A673 (cell line): ENCODE results near the gene COMP. TPM values are rescaled to one million over a fixed set of nuclear protein-coding genes. Genes with fewer than 3 reads are reported as not detected.

Experiments used
- BruUV-seq: library from RNA; stranded (reverse); fragments of 400-500 nt; replicated peaks from 2 replicates; lab custom pipeline; 2021; lab: Mats Ljungman, UMichigan
- CTCF ChIA-PET: fragments of 300-600 bp; sonication (Branson Sonifier 250); formaldehyde crosslinking; loops from one replicate; lab custom pipeline; 2022; ENCODE audit warnings: antibody characterized with exemption; lab: Charles Lee
- POLR2A ChIA-PET: fragments of 300-600 bp; sonication (Branson Sonifier 250); formaldehyde crosslinking; loops from one replicate; lab custom pipeline; 2022; ENCODE audit warnings: antibody characterized with exemption; ENCODE audit not compliant: low non-redundant PET; lab: Charles Lee
- DNase-seq: peaks from one replicate; pipeline ENCODE4 v3.0.0-alpha.2; 2015; ENCODE audit warnings: low spot score
- H3K27ac ChIP-seq: fragments of 200-600 bp; sonication (generic); 2 replicates; pipeline ENCODE4 v1.5.1; 2016; ENCODE audit warnings: mixed run types, low read depth, mild to moderate bottlenecking, mixed read lengths, antibody characterized with exemption, low read length; ENCODE audit not compliant: poor library complexity, severe bottlenecking
- H3K27me3 ChIP-seq: fragments of 200-600 bp; sonication (generic); replicated peaks from 2 replicates; pipeline ENCODE4 v1.6.1; 2017; ENCODE audit warnings: mixed run types, low read depth, mild to moderate bottlenecking, mixed read lengths, antibody characterized with exemption, low read length; ENCODE audit not compliant: insufficient read depth, poor library complexity
- H3K36me3 ChIP-seq: fragments of 200-600 bp; sonication (generic); 2 replicates; pipeline ENCODE4 v1.6.1; 2016; ENCODE audit warnings: mixed run types, mild to moderate bottlenecking, mixed read lengths, antibody characterized with exemption, low read length; ENCODE audit not compliant: insufficient read depth, poor library complexity, severe bottlenecking
- H3K4me1 ChIP-seq: fragments of 200-600 bp; sonication (generic); 2 replicates; pipeline ENCODE4 v1.6.1; 2017; ENCODE audit warnings: mixed run types, mild to moderate bottlenecking, mixed read lengths, antibody characterized with exemption, low read length; ENCODE audit not compliant: insufficient read depth, poor library complexity, severe bottlenecking
- H3K4me3 ChIP-seq: fragments of 200-600 bp; sonication (generic); 2 replicates; pipeline ENCODE4 v1.5.1; 2016; ENCODE audit warnings: low read depth, mixed run types, mild to moderate bottlenecking, mixed read lengths, low read length; ENCODE audit not compliant: poor library complexity, severe bottlenecking
- H3K9me3 ChIP-seq: fragments of 200-600 bp; sonication (generic); 2 replicates; pipeline ENCODE4 v1.6.1; 2016; ENCODE audit warnings: mixed run types, low read depth, mild to moderate bottlenecking, mixed read lengths, antibody characterized with exemption, low read length; ENCODE audit not compliant: poor library complexity, severe bottlenecking
- CTCF ChIP-seq: fragments of 300-800, 200-600 bp; sonication (generic); conservative IDR thresholded peaks from 2 replicates; pipeline ENCODE4 v1.5.1; 2017; ENCODE audit warnings: low read depth, mild to moderate bottlenecking, antibody characterized with exemption, low read length, moderate library complexity, mixed read lengths
- EZH2 ChIP-seq: fragments of 200-600 bp; sonication (generic); IDR thresholded peaks from 2 replicates; pipeline ENCODE4 v1.6.1; 2017; ENCODE audit warnings: borderline replicate concordance, low read depth, mild to moderate bottlenecking, mixed read lengths, antibody characterized with exemption, low read length; ENCODE audit not compliant: poor library complexity, severe bottlenecking
- intact Hi-C: fragments of 100-400 bp; cut with micrococcal nuclease; formaldehyde crosslinking; loops from one replicate; pipeline ENCODE4 v1.10.0; 2022; ENCODE audit not compliant: unreplicated experiment
- total RNA-seq: library from RNA; stranded (reverse); gene quantifications from 2 replicates; pipeline ENCODE4 v1.2.3, GENCODE V29; 2021

The COMP gene
- total RNA-seq, 1 experiment from 2014 or later: not detected

- no peak for DNase-seq
- no TSS peak for BruUV-seq
- no peaks in the 10 kb centered on the region for H3K4me1 ChIP-seq
- H3K9me3 ChIP-seq: no peaks in the 10 kb centered on the region
- H3K36me3 ChIP-seq: no peaks in the 10 kb centered on the region
- ChIA-PET CTCF (no interaction called here), POLR2A (no interaction called here)
- no peak overlapping the region for H3K4me3 ChIP-seq
- TF ChIP-seq CTCF (no peak), EZH2 (no peak)
- no peaks in the 10 kb centered on the region for H3K27me3 ChIP-seq
- intact Hi-C loops: no loop called here
- H3K27ac ChIP-seq: no peak overlapping the region
Measured at GRCh38 chr19:18803550-18804138, 12.5 kb upstream of the COMP start.

GRCh38 chr19:18802354-18802753 lies 11.2 kb upstream of the COMP start:
- peak; percentile 58 for DNase-seq
- ChIA-PET CTCF (no interaction called here), POLR2A (no interaction called here)

GRCh38 chr19:18800636-18801035 lies 9.5 kb upstream of the COMP start:
- DNase-seq: no peak
- TF ChIP-seq CTCF (no peak), EZH2 (no peak)
- Histone ChIP-seq H3K4me1 (no peaks in the 10 kb centered on the region), H3K36me3 (no peaks in the 10 kb centered on the region), H3K4me3 (no peak overlapping the region), H3K9me3 (no peaks in the 10 kb centered on the region), H3K27me3 (no peaks in the 10 kb centered on the region), H3K27ac (no peak overlapping the region)
- CTCF ChIA-PET: no interaction called here
- no TSS peak for BruUV-seq
- POLR2A ChIA-PET: no interaction called here
- intact Hi-C loops: no loop called here

More at GRCh38 chr19:18802354-18802753, 11.2 kb upstream of the COMP start:
- no peak overlapping the region for H3K4me3 ChIP-seq
- H3K27me3 ChIP-seq: no peaks in the 10 kb centered on the region
- TF ChIP-seq EZH2 (no peak), CTCF (no peak)
- H3K36me3 ChIP-seq: no peaks in the 10 kb centered on the region
- no peak overlapping the region for H3K27ac ChIP-seq
- no peaks in the 10 kb centered on the region for H3K4me1 ChIP-seq
- intact Hi-C loops: no loop called here
- H3K9me3 ChIP-seq: no peaks in the 10 kb centered on the region
- BruUV-seq: no TSS peak
